NT2/D1 (cell line): ENCODE measurements around the gene CYB561D2.

Experiments used
- DNase-seq: peaks from one replicate; pipeline ENCODE4 v3.0.0-alpha.2; 2011; ENCODE audit warnings: low read depth, low spot score
- H3K27me3 ChIP-seq: 2 replicates; pipeline ENCODE4 v1.6.0; 2011; ENCODE audit warnings: mild to moderate bottlenecking; ENCODE audit not compliant: insufficient read length, insufficient read depth
- H3K36me3 ChIP-seq: 2 replicates; pipeline ENCODE4 v1.6.1; 2011; ENCODE audit warnings: mild to moderate bottlenecking, low read length, mixed read lengths; ENCODE audit not compliant: insufficient read depth, insufficient read length
- H3K4me1 ChIP-seq: 2 replicates; pipeline ENCODE4 v1.5.1; 2011; ENCODE audit not compliant: insufficient read depth, insufficient read length
- H3K4me3 ChIP-seq: 2 replicates; pipeline ENCODE4 v1.5.1; 2011; ENCODE audit warnings: low read depth; ENCODE audit not compliant: insufficient read length
- H3K9ac ChIP-seq: 2 replicates; pipeline ENCODE4 v1.6.0; 2011; ENCODE audit warnings: low read depth; ENCODE audit not compliant: insufficient read length
- H3K9me3 ChIP-seq: 2 replicates; pipeline ENCODE4 v1.5.1; 2011; ENCODE audit warnings: mild to moderate bottlenecking, low read length; ENCODE audit not compliant: insufficient read depth
- SUZ12 ChIP-seq: IDR thresholded peaks from 2 replicates; pipeline ENCODE4 v1.6.1; 2011; ENCODE audit not compliant: insufficient read length, insufficient read depth; ENCODE audit errors: extremely low read depth
- YY1 ChIP-seq: IDR thresholded peaks from 2 replicates; pipeline ENCODE4 v1.6.1; 2011; ENCODE audit not compliant: insufficient read length, insufficient read depth
- ZNF274 ChIP-seq: IDR thresholded peaks from 2 replicates; pipeline ENCODE4 v1.6.1; 2011; ENCODE audit warnings: mild to moderate bottlenecking, low read depth, low read length

The CYB561D2 gene

DNA sequence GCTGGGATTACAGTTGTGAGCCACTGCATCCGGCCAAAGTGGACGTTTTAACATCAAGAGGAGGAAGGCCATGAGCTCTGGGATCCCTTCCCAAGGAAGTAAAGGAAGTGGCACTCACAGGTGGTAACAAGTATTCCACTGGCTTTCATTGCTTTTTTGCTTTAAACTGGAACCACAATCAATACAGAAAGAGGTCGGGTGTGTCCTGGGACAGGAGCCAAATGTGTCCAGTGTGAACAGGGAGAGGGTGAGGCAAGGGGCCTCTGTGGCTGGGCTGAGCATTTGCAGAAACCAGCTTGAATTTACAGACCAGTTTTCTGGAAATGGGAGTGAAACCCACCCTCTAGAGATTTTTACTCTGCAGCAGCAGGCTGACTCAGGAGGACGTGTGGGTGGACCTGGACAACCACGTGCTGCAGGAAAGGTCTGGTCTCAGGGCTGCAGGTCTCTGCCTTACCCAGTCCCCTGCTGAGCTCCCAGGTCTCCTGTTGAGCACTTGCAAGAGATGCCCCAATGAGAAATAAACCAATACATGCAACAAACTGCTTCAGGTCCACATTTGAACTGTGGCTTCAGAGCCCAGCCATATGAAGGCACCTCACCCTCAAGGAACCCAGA is 51.4 kb downstream of the CYB561D2 start:
- H3K4me3 ChIP-seq: no peak overlapping the region
- H3K36me3 ChIP-seq: no peaks in the 10 kb centered on the region
- H3K9me3 ChIP-seq: no peaks in the 10 kb centered on the region
- H3K27me3 ChIP-seq: peaks cover 30% of the 10 kb centered on the region
- TF ChIP-seq YY1 (no peak), ZNF274 (no peak), SUZ12 (no peak)
- H3K4me1 ChIP-seq: no peaks in the 10 kb centered on the region
- no peak for DNase-seq
- H3K9ac ChIP-seq: no peak overlapping the region
